Endothelial cell of umbilical vein (primary cell): ENCODE results near the gene EFR3B. TPM values are rescaled to one million over a fixed set of nuclear protein-coding genes. Genes with fewer than 3 reads are reported as not detected.
A peak's percentile ranks its signal among the peaks of the same experiment; 100 is the strongest.

ENCODE experiments used
- BruUV-seq: library from RNA; stranded (reverse); fragments of 400-500 nt; replicated peaks from 2 replicates; lab custom pipeline; 2021; lab: Mats Ljungman, UMichigan
- CTCF ChIA-PET: fragments of 300-600, 350-600 bp; sonication (Branson Sonifier 250); formaldehyde crosslinking; loops from one replicate; lab custom pipeline; 2021; ENCODE audit warnings: antibody characterized with exemption, inconsistent platforms; lab: Charles Lee
- POLR2A ChIA-PET: fragments of 300-600, 350-600 bp; sonication (Branson Sonifier 250); formaldehyde crosslinking; loops from one replicate; lab custom pipeline; 2021; ENCODE audit warnings: antibody characterized with exemption, inconsistent platforms; lab: Charles Lee
- DNase-seq: peaks from one replicate; pipeline ENCODE4 v3.0.0-alpha.2; 2011; ENCODE audit warnings: low read depth, low spot score
- FAIRE-seq: peaks from 2 replicates; lab custom pipeline; 2011; peaks lifted over from hg19 to GRCh38; lab: Jason Lieb, UNC
- H2AFZ ChIP-seq: 2 replicates; pipeline ENCODE4 v1.6.0; 2012; ENCODE audit warnings: low read depth, low read length, control low read depth, inconsistent platforms
- H3K27ac ChIP-seq: 2 replicates; pipeline ENCODE4 v1.5.1; 2011; ENCODE audit warnings: low read depth, mild to moderate bottlenecking, control low read depth, low read length, moderate library complexity; ENCODE audit not compliant: insufficient read depth
- H3K27me3 ChIP-seq, 2 experiments: 2 replicates each; pipeline versions ENCODE4 v1.6.0 to v1.6.1; 2011; ENCODE audit warnings: low read length in 2 of 2, mixed read lengths in 1 of 2; ENCODE audit not compliant: control insufficient read depth in 2 of 2, insufficient read depth in 2 of 2
- H3K36me3 ChIP-seq, 2 experiments: 2 replicates in 1 of 2; 3 replicates in 1 of 2; pipeline ENCODE4 v1.5.1; 2011; ENCODE audit warnings: low read length in 2 of 2, mild to moderate bottlenecking in 1 of 2, moderate library complexity in 1 of 2; ENCODE audit not compliant: control insufficient read depth in 2 of 2, insufficient read depth in 2 of 2; ENCODE audit errors: extremely low read depth in 1 of 2
- H3K4me1 ChIP-seq: 3 replicates; pipeline ENCODE4 v1.5.1; 2011; ENCODE audit warnings: mild to moderate bottlenecking, low read length; ENCODE audit not compliant: control insufficient read depth, insufficient read depth; ENCODE audit errors: extremely low read depth
- H3K4me2 ChIP-seq: 2 replicates; pipeline ENCODE4 v1.6.1; 2011; ENCODE audit warnings: low read length, control low read depth, mixed read lengths; ENCODE audit not compliant: insufficient read depth
- H3K4me3 ChIP-seq, 3 experiments: fragments of 200-600 bp in 1 of 3; sonication (generic), shearing (Covaris generic) in 1 of 3; replicated peaks in 1 of 3; 2 replicates each; pipeline ENCODE4 v1.5.1; 2011 to 2016; ENCODE audit warnings: control low read depth in 3 of 3, low read length in 3 of 3, mild to moderate bottlenecking in 2 of 3, inconsistent platforms in 1 of 3, low read depth in 1 of 3, moderate library complexity in 1 of 3; ENCODE audit not compliant: insufficient read depth in 1 of 3
- H3K79me2 ChIP-seq: 2 replicates; pipeline ENCODE4 v1.6.0; 2012; ENCODE audit warnings: low read length, inconsistent platforms; ENCODE audit not compliant: control insufficient read depth, insufficient read depth
- H3K9ac ChIP-seq: replicated peaks from 2 replicates; pipeline ENCODE3; 2011; ENCODE audit warnings: low read length, control low read depth; ENCODE audit not compliant: insufficient read depth; ENCODE audit errors: extremely low read depth
- H3K9me1 ChIP-seq: replicated peaks from 3 replicates; pipeline ENCODE4 v1.6.0; 2011; ENCODE audit warnings: mild to moderate bottlenecking, low read length; ENCODE audit not compliant: control insufficient read depth, insufficient read depth; ENCODE audit errors: extremely low read depth
- H3K9me3 ChIP-seq: replicated peaks from 2 replicates; pipeline ENCODE4 v1.5.1; 2012; ENCODE audit warnings: low read length, inconsistent platforms; ENCODE audit not compliant: control insufficient read depth, insufficient read depth
- H4K20me1 ChIP-seq: replicated peaks from 2 replicates; pipeline ENCODE3; 2011; ENCODE audit warnings: mild to moderate bottlenecking, low read length; ENCODE audit not compliant: control insufficient read depth, insufficient read depth; ENCODE audit errors: extremely low read depth
- EZH2 ChIP-seq: IDR thresholded peaks from 2 replicates; pipeline ENCODE4 v1.6.1; 2012; ENCODE audit warnings: borderline replicate concordance, low read depth, mild to moderate bottlenecking, moderate library complexity, low read length, inconsistent platforms; ENCODE audit not compliant: severe bottlenecking
- FOS ChIP-seq: IDR thresholded peaks from 2 replicates; pipeline ENCODE4 v1.6.1; 2011; ENCODE audit warnings: mild to moderate bottlenecking, low read length, moderate library complexity, borderline replicate concordance; ENCODE audit not compliant: insufficient read depth
- GATA2 ChIP-seq: IDR thresholded peaks from 2 replicates; pipeline ENCODE4 v1.7.0; 2011; ENCODE audit warnings: low read depth, mild to moderate bottlenecking, moderate library complexity, mixed read lengths, low read length; ENCODE audit not compliant: insufficient read length, insufficient read depth
- JUN ChIP-seq: IDR thresholded peaks from 2 replicates; pipeline ENCODE4 v1.6.1; 2011; ENCODE audit warnings: borderline replicate concordance, low read depth; ENCODE audit not compliant: insufficient read length, insufficient read depth
- MYC ChIP-seq: IDR thresholded peaks from one replicate; pipeline ENCODE4 v1.6.1; 2011; ENCODE audit warnings: mild to moderate bottlenecking, low read depth, low read length
- POLR2A ChIP-seq: IDR thresholded peaks from 2 replicates; pipeline ENCODE4 v1.6.1; 2012; ENCODE audit warnings: low read depth, mild to moderate bottlenecking, control low read depth, low read length
- POLR2AphosphoS5 ChIP-seq: IDR thresholded peaks from 2 replicates; pipeline ENCODE4 v1.6.1; 2012; ENCODE audit warnings: low read depth, mild to moderate bottlenecking, control low read depth, low read length, moderate library complexity; ENCODE audit not compliant: insufficient read depth
- dilution Hi-C: fragments of 300-500 bp; cut with MboI; formaldehyde crosslinking; loops from one replicate; pipeline ENCODE4 v1.15.0; 2019; ENCODE audit warnings: low sequenced_read_pairs; ENCODE audit not compliant: extremely low pct_ligation_motif_present
- intact Hi-C: fragments of 100-400 bp; cut with micrococcal nuclease; formaldehyde crosslinking; loops from one replicate; pipeline ENCODE4 v1.10.0; 2022
- polyA plus RNA-seq, 4 experiments: library from polyadenylated mRNA; depleted of rRNA in 3 of 4; stranded (reverse) in 3 of 4; unstranded in 1 of 4; fragments of >200 nt; gene quantifications; 2 replicates each; pipeline versions ENCODE4 v1.2.1 to v1.2.3, GENCODE V29; 2011 to 2012; ENCODE audit warnings: missing spikeins in 1 of 4
- total RNA-seq: library from RNA; stranded (reverse); gene quantifications from 2 replicates; pipeline ENCODE4 v1.2.3, GENCODE V29; 2021
- TF ChIP-seq, protein P1 (sequence below): IDR thresholded peaks from 2 replicates; pipeline ENCODE4 v1.6.1; 2011; ENCODE audit not compliant: insufficient read depth, insufficient read length
- TF ChIP-seq, protein P2 (sequence below), 2 donors: IDR thresholded peaks; 1 replicate in 1 of 2; 2 replicates in 1 of 2; pipeline ENCODE4 v1.5.1; 2011; ENCODE audit warnings: low read length in 2 of 2, mild to moderate bottlenecking in 2 of 2, moderate library complexity in 2 of 2, control low read depth in 1 of 2, inconsistent platforms in 1 of 2, low read depth in 1 of 2; ENCODE audit not compliant: insufficient read depth in 1 of 2; ENCODE audit errors: extremely low read depth in 1 of 2

Gene EFR3B
- total and polyA plus RNA-seq, 2 donors (not counting 3 experiments of a cell fraction or from before 2014, with no cell fraction given), result 0.15 to 0.77 TPM

DNA sequence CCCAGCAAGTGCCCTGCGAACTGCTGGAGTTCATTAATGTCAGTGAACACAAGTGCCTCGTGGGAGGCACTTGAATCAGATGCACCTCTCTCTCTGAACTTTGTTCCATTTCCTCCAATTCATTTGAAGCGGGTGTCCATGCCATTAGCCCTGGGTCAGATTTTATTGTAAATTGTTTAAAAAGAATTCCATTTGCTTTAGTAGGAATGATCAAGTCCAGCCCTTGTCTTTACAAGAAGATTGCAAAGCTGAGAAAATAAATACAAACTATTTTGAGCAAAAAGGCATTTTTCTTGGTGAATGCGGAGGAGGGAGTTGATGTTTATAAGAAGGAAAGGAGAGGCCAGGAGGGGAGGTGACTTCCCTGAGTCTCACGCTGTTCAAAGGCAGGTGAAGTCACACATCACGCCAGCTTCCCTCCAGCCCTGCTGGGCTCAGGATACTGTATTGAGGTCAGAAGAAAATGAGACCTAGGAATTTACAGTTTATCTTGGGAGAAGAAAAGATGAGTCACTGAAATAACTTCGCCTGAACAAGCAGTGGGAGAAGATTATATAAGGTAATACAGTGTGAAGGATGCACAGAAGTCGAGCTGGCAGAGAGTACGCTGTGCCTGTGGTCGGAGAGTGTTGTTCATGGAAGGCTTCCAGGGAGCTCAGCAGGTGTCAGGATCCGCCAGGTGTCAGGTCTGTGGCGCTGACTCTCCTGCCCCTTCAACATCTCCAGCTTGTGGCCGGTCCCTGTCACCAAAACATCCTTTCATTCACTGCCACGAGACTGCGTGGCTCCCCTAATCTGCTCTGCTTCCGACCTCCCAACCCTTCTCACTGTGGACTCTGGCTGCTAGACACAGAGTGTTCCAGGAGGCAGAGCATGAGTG, 36.5 kb downstream of the EFR3B start:
- Histone ChIP-seq H3K79me2 (no peaks in the 10 kb centered on the region), H3K27me3 (peaks cover 2 to 9% of the 10 kb centered on the region in 2 experiments), H4K20me1 (no peaks in the 10 kb centered on the region), H3K27ac (no peak overlapping the region), H3K4me3 (no peak overlapping the region), H3K9ac (no peak overlapping the region), H3K9me3 (no peaks in the 10 kb centered on the region), H3K36me3 (no peaks in the 10 kb centered on the region), H3K9me1 (no peaks in the 10 kb centered on the region), H2AFZ (no peak overlapping the region), H3K4me2 (peak overlapping the region; percentile 35), H3K4me1 (peaks cover 12% of the 10 kb centered on the region)
- FAIRE-seq, result peak; percentile 81
- intact Hi-C loops, result loop anchor here (2.0 kb wide), 1 partner anchor 36 kb away; the partner anchor contains the start of gene EFR3B
- ChIA-PET CTCF (interaction anchor here (0.9 to 2.4 kb wide), 4 partner anchors 14 to 150 kb away, joined by 3 to 12 read pairs (median 6); no protein-coding TSS in a partner anchor), POLR2A (no interaction called here)
- DNase-seq, result peak; percentile 88
- TF ChIP-seq, protein P1, sequence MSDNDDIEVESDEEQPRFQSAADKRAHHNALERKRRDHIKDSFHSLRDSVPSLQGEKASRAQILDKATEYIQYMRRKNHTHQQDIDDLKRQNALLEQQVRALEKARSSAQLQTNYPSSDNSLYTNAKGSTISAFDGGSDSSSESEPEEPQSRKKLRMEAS, result no peak
- TF ChIP-seq GATA2, result peak; percentile 61
- peak; percentile 55 for TF ChIP-seq FOS
- TF ChIP-seq, protein P2, sequence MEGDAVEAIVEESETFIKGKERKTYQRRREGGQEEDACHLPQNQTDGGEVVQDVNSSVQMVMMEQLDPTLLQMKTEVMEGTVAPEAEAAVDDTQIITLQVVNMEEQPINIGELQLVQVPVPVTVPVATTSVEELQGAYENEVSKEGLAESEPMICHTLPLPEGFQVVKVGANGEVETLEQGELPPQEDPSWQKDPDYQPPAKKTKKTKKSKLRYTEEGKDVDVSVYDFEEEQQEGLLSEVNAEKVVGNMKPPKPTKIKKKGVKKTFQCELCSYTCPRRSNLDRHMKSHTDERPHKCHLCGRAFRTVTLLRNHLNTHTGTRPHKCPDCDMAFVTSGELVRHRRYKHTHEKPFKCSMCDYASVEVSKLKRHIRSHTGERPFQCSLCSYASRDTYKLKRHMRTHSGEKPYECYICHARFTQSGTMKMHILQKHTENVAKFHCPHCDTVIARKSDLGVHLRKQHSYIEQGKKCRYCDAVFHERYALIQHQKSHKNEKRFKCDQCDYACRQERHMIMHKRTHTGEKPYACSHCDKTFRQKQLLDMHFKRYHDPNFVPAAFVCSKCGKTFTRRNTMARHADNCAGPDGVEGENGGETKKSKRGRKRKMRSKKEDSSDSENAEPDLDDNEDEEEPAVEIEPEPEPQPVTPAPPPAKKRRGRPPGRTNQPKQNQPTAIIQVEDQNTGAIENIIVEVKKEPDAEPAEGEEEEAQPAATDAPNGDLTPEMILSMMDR (IDR thresholded peaks at IDR 0.05; ENCODE audit: extremely low read depth in 1 of 2, insufficient read depth in 1 of 2, low read depth in 1 of 2, low read length in 2 of 2), result no peak
- peak; percentile 59 for TF ChIP-seq POLR2AphosphoS5
- no peak for TF ChIP-seq EZH2
- peak; percentile 19 for TF ChIP-seq POLR2A
- no peak for TF ChIP-seq MYC
- TF ChIP-seq JUN, result peak; percentile 80
- no TSS peak for BruUV-seq
- dilution Hi-C loops, result no loop called here
